Erythroblast (primary cell): ENCODE data around the gene URAD.

Source experiments
- GATA1 ChIP-seq: IDR thresholded peaks from 2 replicates; pipeline ENCODE4 v1.6.1; 2011; ENCODE audit warnings: low read depth, mild to moderate bottlenecking, control low read depth, low read length, moderate library complexity
- POLR2A ChIP-seq: IDR thresholded peaks from 2 replicates; pipeline ENCODE4 v1.6.1; 2011; ENCODE audit warnings: mild to moderate bottlenecking, low read length

GRCh38 chr13:27956576-27957300, 31.8 kb downstream of the URAD start:
- TF ChIP-seq POLR2A (no peak), GATA1 (no peak)
